ENCODE data around the gene MYLK.

DNA sequence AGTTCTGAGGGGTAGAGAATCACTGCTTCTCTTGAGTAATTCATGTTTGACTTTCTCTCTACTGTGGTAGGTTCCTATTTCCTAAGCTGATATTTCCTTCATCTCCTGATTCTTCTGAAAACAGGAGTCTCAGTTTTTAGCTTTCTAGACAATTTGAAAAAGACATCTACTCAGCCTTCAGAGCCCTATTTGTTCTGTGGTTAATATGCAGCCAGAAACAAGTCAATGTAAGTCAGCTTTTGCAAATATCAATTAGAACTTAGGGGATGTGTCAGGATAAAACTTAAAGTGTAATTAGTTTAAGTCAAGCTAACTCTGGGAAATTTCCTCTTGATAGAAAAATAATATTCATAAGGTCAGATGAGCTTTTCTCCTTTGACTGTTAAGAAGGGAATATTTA lies 277.6 kb downstream of the MYLK start:
- TF ChIP-seq, protein P1, sequence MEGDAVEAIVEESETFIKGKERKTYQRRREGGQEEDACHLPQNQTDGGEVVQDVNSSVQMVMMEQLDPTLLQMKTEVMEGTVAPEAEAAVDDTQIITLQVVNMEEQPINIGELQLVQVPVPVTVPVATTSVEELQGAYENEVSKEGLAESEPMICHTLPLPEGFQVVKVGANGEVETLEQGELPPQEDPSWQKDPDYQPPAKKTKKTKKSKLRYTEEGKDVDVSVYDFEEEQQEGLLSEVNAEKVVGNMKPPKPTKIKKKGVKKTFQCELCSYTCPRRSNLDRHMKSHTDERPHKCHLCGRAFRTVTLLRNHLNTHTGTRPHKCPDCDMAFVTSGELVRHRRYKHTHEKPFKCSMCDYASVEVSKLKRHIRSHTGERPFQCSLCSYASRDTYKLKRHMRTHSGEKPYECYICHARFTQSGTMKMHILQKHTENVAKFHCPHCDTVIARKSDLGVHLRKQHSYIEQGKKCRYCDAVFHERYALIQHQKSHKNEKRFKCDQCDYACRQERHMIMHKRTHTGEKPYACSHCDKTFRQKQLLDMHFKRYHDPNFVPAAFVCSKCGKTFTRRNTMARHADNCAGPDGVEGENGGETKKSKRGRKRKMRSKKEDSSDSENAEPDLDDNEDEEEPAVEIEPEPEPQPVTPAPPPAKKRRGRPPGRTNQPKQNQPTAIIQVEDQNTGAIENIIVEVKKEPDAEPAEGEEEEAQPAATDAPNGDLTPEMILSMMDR (IDR thresholded peaks at IDR 0.05) = no peak
- no peak for TF ChIP-seq POLR2A (IDR thresholded peaks at IDR 0.05)
